Measurements from ENCODE around the gene CRTC1.

Gene CRTC1

GRCh38 chr19:18657590-18658365 lies 25.7 kb upstream of the CRTC1 start:
- no peak overlapping the region for H3K4me3 ChIP-seq (ENCODE audit: low read depth, low read length)
- in situ Hi-C loops (cut with HindIII; ENCODE audit: low sequenced_read_pairs): no loop called here
- no peak for TF ChIP-seq CTCF (IDR thresholded peaks at IDR 0.05; ENCODE audit: low read depth, low read length)
- DNase-seq (ENCODE audit: low read depth, low spot score): peak; percentile 93

GRCh38 chr19:18658366-18658855 lies 25.1 kb upstream of the CRTC1 start:
- DNase-seq (ENCODE audit: low read depth, low spot score): no peak
- H3K4me3 ChIP-seq (ENCODE audit: low read depth, low read length): no peak overlapping the region
- in situ Hi-C loops (cut with HindIII; ENCODE audit: low sequenced_read_pairs): no loop called here

GRCh38 chr19:18659281-18660050 lies 24.0 kb upstream of the CRTC1 start:
- H3K4me3 ChIP-seq (ENCODE audit: low read depth, low read length): no peak overlapping the region
- no peak for TF ChIP-seq CTCF (IDR thresholded peaks at IDR 0.05; ENCODE audit: low read depth, low read length)
- DNase-seq (ENCODE audit: low read depth, low spot score): no peak
- in situ Hi-C loops (cut with HindIII; ENCODE audit: low sequenced_read_pairs): no loop called here

More at GRCh38 chr19:18658366-18658855, 25.1 kb upstream of the CRTC1 start:
- TF ChIP-seq CTCF (IDR thresholded peaks at IDR 0.05; ENCODE audit: low read depth, low read length): no peak

GRCh38 chr19:18660051-18660910 lies 23.2 kb upstream of the CRTC1 start:
- peak; percentile 72 for DNase-seq (ENCODE audit: low read depth, low spot score)
- in situ Hi-C loops (cut with HindIII; ENCODE audit: low sequenced_read_pairs): no loop called here
- no peak overlapping the region for H3K4me3 ChIP-seq (ENCODE audit: low read depth, low read length)
- TF ChIP-seq CTCF (IDR thresholded peaks at IDR 0.05; ENCODE audit: low read depth, low read length): no peak

GRCh38 chr19:18660939-18661670 lies 22.4 kb upstream of the CRTC1 start:
- TF ChIP-seq CTCF (IDR thresholded peaks at IDR 0.05; ENCODE audit: low read depth, low read length): no peak
- in situ Hi-C loops (cut with HindIII; ENCODE audit: low sequenced_read_pairs): no loop called here
- no peak overlapping the region for H3K4me3 ChIP-seq (ENCODE audit: low read depth, low read length)
- DNase-seq (ENCODE audit: low read depth, low spot score): no peak

Measured in astrocyte of the spinal cord (primary cell).